ENCODE measurements around the gene TCIRG1.

TCIRG1 gene

GRCh38 chr11:68051191-68052136 is 12.6 kb downstream of the TCIRG1 start:
- peak overlapping the region; percentile 5; the same call in 1 of the 2 replicates for H3K27ac ChIP-seq
- no peak for TF ChIP-seq CTCF (conservative IDR thresholded peaks at IDR 0.05)

- H3K27ac ChIP-seq, result peak overlapping the region; percentile 5
- TF ChIP-seq CTCF (conservative IDR thresholded peaks at IDR 0.05), result no peak
Measured at GRCh38 chr11:68052137-68052873, 13.5 kb downstream of the TCIRG1 start.

GRCh38 chr11:68053117-68053516 is 14.3 kb downstream of the TCIRG1 start:
- H3K27ac ChIP-seq, result no peak overlapping the region
- TF ChIP-seq CTCF (conservative IDR thresholded peaks at IDR 0.05), result no peak

GRCh38 chr11:68053981-68054812 is 15.4 kb downstream of the TCIRG1 start:
- H3K27ac ChIP-seq, result 0 out of 2 replicates have a peak overlapping the region, but pooled peaks have one; percentile 1
- no peak for TF ChIP-seq CTCF (conservative IDR thresholded peaks at IDR 0.05)

- H3K27ac ChIP-seq, result no peak overlapping the region
- TF ChIP-seq CTCF (conservative IDR thresholded peaks at IDR 0.05), result no peak
Measured at GRCh38 chr11:68056317-68057285, 17.8 kb downstream of the TCIRG1 start.

- no peak for TF ChIP-seq CTCF (conservative IDR thresholded peaks at IDR 0.05)
- no peak overlapping the region for H3K27ac ChIP-seq
Measured at GRCh38 chr11:68057807-68058206, 19.0 kb downstream of the TCIRG1 start.

All from VCaP (cell line).